Breast epithelium (tissue), 3 donors: ENCODE data around the gene KCNJ4.

Experiments
- CTCF ChIP-seq, 3 donors: fragments of 450-650 bp; IDR thresholded peaks; one replicate each; pipeline ENCODE4 v1.5.1; 2016 to 2017; ENCODE audit warnings: antibody characterized with exemption in 3 of 3, mild to moderate bottlenecking in 3 of 3, moderate library complexity in 3 of 3
- POLR2A ChIP-seq: fragments of 450-650 bp; IDR thresholded peaks from one replicate; pipeline ENCODE4 v1.6.1; 2016; ENCODE audit warnings: antibody characterized with exemption, mild to moderate bottlenecking, moderate library complexity

- TF ChIP-seq POLR2A (no peak), CTCF (IDR thresholded peaks at IDR 0.05) (no peak)
Observed at GRCh38 chr22:38428714-38429113, 26.3 kb downstream of the KCNJ4 start.
